ENCODE measurements around the gene SNX4. TPM values are rescaled to one million over a fixed set of nuclear protein-coding genes. Genes with fewer than 3 reads are reported as not detected.

Gene SNX4
- total RNA-seq, 1 donor, result 30.5 TPM

GRCh38 chr3:125398952-125399351 lies 121.0 kb downstream of the SNX4 start:
- no peak for TF ChIP-seq CTCF (IDR thresholded peaks at IDR 0.05; ENCODE audit: insufficient read depth, low read length)
- H3K4me3 ChIP-seq (ENCODE audit: low read depth, low read length), result no peak overlapping the region
- no peak for DNase-seq (ENCODE audit: low read depth)

Small RNA genes within 50 kb of the gene (small RNA-seq; reads per million reads assigned to genes)
- gene RF00019, result not detected

Other genes with a start within 250 kb of the SNX4 start
- 40.1 and 62.9 TPM in 2 replicates for gene ZNF148, start 144.9 kb downstream of the SNX4 start, total RNA-seq (ENCODE audit: low replicate concordance)
- 4.7 and 13.5 TPM in 2 replicates for gene OSBPL11, start 75.3 kb upstream of the SNX4 start, total RNA-seq (ENCODE audit: low replicate concordance)